Natural killer cell (primary cell): ENCODE results near the gene FHOD1. TPM values are rescaled to one million over a fixed set of nuclear protein-coding genes. Genes with fewer than 3 reads are reported as not detected.

Experiments used
- ATAC-seq, 3 donors: fragments of 150-1000 bp in 2 of 3; fragments of 200-7000 bp in 1 of 3; cut with Tn5 transposase; 1 replicate in 1 of 3; 2 replicates in 2 of 3; pipeline ENCODE4 v1.10.0; 2021; ENCODE audit warnings: mild to moderate bottlenecking in 2 of 3, moderate library complexity in 2 of 3
- DNase-seq, 2 donors: peaks; one replicate each; pipeline versions ENCODE4 v3.0.0 to v3.0.0-alpha.2; 2013 to 2021; ENCODE audit warnings: mixed read lengths in 1 of 2
- H3K27ac ChIP-seq: one replicate; pipeline ENCODE4 v1.5.1; 2013; ENCODE audit warnings: mild to moderate bottlenecking, low read length
- H3K27me3 ChIP-seq: one replicate; pipeline ENCODE4 v1.6.1; 2013; ENCODE audit warnings: low read length; ENCODE audit not compliant: control insufficient read depth, insufficient read depth
- H3K36me3 ChIP-seq: one replicate; pipeline ENCODE4 v1.6.1; 2013; ENCODE audit warnings: low read length; ENCODE audit not compliant: control insufficient read depth, insufficient read depth
- H3K4me1 ChIP-seq: one replicate; pipeline ENCODE4 v1.6.1; 2013; ENCODE audit warnings: low read length; ENCODE audit not compliant: control insufficient read depth, insufficient read depth
- H3K4me3 ChIP-seq: one replicate; pipeline ENCODE4 v1.5.1; 2013; ENCODE audit warnings: low read length
- H3K9me3 ChIP-seq: one replicate; pipeline ENCODE4 v1.6.1; 2013; ENCODE audit warnings: low read length; ENCODE audit not compliant: control insufficient read depth, insufficient read depth
- H3K27ac Mint-ChIP-seq, 2 donors: one replicate each; pipeline ENCODE4 v1.8.0; 2022; ENCODE audit warnings: mild to moderate bottlenecking in 2 of 2, mixed read lengths in 2 of 2, moderate library complexity in 1 of 2
- H3K27me3 Mint-ChIP-seq, 2 donors: one replicate each; pipeline ENCODE4 v1.8.0; 2022; ENCODE audit warnings: low read depth in 2 of 2, mixed read lengths in 2 of 2
- H3K36me3 Mint-ChIP-seq: one replicate; pipeline ENCODE4 v1.8.0; 2022; ENCODE audit warnings: mixed read lengths
- H3K4me1 Mint-ChIP-seq, 2 donors: one replicate each; pipeline ENCODE4 v1.8.0; 2022; ENCODE audit warnings: mixed read lengths in 2 of 2
- H3K4me3 Mint-ChIP-seq: one replicate; pipeline ENCODE4 v1.8.0; 2022; ENCODE audit warnings: mild to moderate bottlenecking, moderate library complexity, mixed read lengths
- H3K9me3 Mint-ChIP-seq, 2 donors: one replicate each; pipeline ENCODE4 v1.8.0; 2022; ENCODE audit warnings: mixed read lengths in 2 of 2
- WGBS: methylation state at CpG from one replicate; pipeline ENCODE4 v1.1.7; 2013; ENCODE audit warnings: missing lambda C conversion rate; ENCODE audit not compliant: insufficient coverage; 5-methylcytosine and 5-hydroxymethylcytosine counted together
- intact Hi-C: fragments of 100-400 bp; cut with micrococcal nuclease; formaldehyde crosslinking; loops from one replicate; pipeline ENCODE4 v1.14.2; 2022
- total RNA-seq, 4 donors: library from RNA; stranded (reverse); fragments of 120-200 nt in 1 of 4; gene quantifications; one replicate each; pipeline versions ENCODE4 v1.2.3 to v1.2.4, GENCODE V29; 2013 to 2022
- TF ChIP-seq, protein P1 (sequence below): fragments of 200-600 bp; IDR thresholded peaks from one replicate; pipeline ENCODE4 v1.8.0; 2022; ENCODE audit warnings: antibody characterized with exemption

FHOD1 gene
- total RNA-seq, 3 donors from 2014 or later (not counting 1 experiment from before 2014, with no cell fraction given), result 79.3 to 96.8 (median 89.2) TPM

DNA sequence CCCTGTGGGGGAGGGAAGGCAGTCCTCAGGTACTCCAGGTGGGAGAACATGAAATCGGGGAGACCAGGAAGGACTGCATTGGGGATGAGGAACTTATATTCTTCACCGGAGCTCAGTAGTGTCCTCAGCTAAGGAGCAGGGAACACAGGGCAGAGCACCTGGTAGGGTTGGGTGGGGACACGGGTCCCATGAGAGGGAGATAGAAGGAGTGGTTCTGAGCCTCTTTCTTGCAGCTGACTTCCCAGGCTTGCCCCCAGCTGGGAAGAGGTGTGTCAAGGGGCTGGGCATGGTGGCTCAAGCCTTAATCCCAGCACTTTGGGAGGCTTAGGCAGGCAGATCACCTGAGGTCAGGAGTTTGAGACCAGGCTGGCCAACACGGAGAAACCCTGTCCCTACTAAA, 2.1 kb downstream of the FHOD1 start:
- Mint-ChIP-seq H3K36me3 (no peaks in the 10 kb centered on the region), H3K9me3 (no peaks in the 10 kb centered on the region), H3K4me3 (peak overlapping the region; percentile 96), H3K27me3 (peaks cover 9 to 20% of the 10 kb centered on the region in 2 donors), H3K4me1 (peaks cover 33 to 64% of the 10 kb centered on the region in 2 donors), H3K27ac (peak overlapping the region; percentile 94 to 98)
- Histone ChIP-seq H3K27me3 (peaks cover 12% of the 10 kb centered on the region), H3K4me1 (peaks cover 57% of the 10 kb centered on the region), H3K27ac (peak overlapping the region; percentile 79), H3K4me3 (no peak overlapping the region), H3K9me3 (no peaks in the 10 kb centered on the region), H3K36me3 (no peaks in the 10 kb centered on the region)
- ATAC-seq, result no peak
- intact Hi-C loops, result no loop called here
- WGBS, result 40% methylated on average over 4 of the region's 4 CpGs
- no peak for DNase-seq
- TF ChIP-seq, protein P1, sequence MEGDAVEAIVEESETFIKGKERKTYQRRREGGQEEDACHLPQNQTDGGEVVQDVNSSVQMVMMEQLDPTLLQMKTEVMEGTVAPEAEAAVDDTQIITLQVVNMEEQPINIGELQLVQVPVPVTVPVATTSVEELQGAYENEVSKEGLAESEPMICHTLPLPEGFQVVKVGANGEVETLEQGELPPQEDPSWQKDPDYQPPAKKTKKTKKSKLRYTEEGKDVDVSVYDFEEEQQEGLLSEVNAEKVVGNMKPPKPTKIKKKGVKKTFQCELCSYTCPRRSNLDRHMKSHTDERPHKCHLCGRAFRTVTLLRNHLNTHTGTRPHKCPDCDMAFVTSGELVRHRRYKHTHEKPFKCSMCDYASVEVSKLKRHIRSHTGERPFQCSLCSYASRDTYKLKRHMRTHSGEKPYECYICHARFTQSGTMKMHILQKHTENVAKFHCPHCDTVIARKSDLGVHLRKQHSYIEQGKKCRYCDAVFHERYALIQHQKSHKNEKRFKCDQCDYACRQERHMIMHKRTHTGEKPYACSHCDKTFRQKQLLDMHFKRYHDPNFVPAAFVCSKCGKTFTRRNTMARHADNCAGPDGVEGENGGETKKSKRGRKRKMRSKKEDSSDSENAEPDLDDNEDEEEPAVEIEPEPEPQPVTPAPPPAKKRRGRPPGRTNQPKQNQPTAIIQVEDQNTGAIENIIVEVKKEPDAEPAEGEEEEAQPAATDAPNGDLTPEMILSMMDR, result no peak

DNA sequence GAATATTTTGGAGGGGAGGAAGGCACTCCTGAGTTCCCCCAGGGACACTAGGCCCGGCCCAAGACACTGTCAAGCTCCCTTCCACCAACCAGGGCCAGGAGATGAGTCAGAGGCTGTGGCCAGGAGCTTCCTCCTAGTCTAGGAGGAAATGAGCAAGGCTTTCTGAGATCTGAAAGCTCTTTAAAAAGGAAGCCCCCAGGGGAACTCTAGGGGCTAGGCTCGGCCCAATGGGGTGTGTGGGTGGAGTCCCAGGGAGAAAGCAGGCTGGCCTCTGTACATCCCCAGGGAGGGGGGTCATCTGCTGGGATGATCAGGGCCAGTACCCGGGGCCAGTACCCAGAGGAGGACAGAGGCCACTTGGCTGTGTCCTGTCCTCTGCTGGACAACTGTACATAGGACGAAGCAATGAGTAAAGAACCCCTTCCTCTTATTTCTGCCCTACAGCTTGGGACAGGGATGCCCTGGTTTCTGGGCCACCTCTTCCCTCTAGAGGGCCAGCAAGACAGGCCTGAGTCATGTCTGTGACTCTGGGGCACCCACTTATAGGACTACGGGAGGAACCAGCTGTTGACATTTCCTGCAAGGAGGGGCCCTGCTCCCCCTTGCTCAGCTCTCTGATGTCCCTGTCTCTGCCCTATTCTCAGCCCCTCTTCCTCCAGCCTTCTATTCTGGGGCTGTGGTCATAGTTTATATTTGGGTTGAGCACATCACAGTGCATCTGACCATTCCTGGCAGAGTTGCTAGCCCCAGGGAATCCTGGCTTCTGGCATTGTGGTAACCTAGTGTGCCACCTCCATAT, 2.7 kb downstream of the FHOD1 start:
- TF ChIP-seq, protein P1, result no peak
- no peaks in the 10 kb centered on the region for H3K36me3 Mint-ChIP-seq
- H3K9me3 Mint-ChIP-seq, result no peaks in the 10 kb centered on the region
- peak; percentile 66 to 89 for DNase-seq
- H3K36me3 ChIP-seq, result peaks cover 2% of the 10 kb centered on the region
- WGBS, result 9% methylated on average over 4 of the region's 5 CpGs
- peak overlapping the region; percentile 79 for H3K27ac ChIP-seq
- peaks cover 3 to 14% of the 10 kb centered on the region in 2 donors for H3K27me3 Mint-ChIP-seq
- peak overlapping the region; percentile 96 for H3K4me3 Mint-ChIP-seq
- H3K4me1 ChIP-seq, result peaks cover 57% of the 10 kb centered on the region
- peak; percentile 59 to 80 (median 65) for ATAC-seq
- H3K27me3 ChIP-seq, result peaks cover 6% of the 10 kb centered on the region
- peaks cover 37 to 66% of the 10 kb centered on the region in 2 donors for H3K4me1 Mint-ChIP-seq
- no peaks in the 10 kb centered on the region for H3K9me3 ChIP-seq
- H3K4me3 ChIP-seq, result no peak overlapping the region
- peak overlapping the region; percentile 94 to 98 for H3K27ac Mint-ChIP-seq
- intact Hi-C loops, result no loop called here

DNA sequence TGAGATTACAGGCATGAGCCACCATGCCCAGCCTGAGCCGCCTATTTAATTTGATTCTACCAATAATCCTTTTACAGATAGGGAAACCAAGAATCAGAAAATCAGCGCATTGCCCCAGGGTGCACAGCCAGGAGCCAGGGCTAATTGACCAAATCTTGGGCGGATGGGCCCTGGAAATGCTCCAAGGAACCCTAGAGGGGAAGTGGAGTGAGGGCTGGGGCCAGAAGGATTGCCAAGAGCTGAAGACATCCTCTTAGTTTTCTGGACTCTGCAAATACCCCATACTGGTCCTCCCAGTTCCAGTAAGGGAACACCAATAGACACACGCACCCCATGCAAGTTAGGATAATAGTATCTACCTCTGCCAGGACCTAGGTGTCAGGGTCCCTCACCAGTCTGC, 3.8 kb downstream of the FHOD1 start:
- Histone ChIP-seq H3K27me3 (no peaks in the 10 kb centered on the region), H3K9me3 (no peaks in the 10 kb centered on the region), H3K4me3 (no peak overlapping the region), H3K4me1 (peaks cover 48% of the 10 kb centered on the region), H3K36me3 (peaks cover 11% of the 10 kb centered on the region), H3K27ac (peak overlapping the region; percentile 79)
- 96% methylated on average over 4 of the region's 4 CpGs for whole genome bisulfite sequencing
- intact Hi-C loops, result no loop called here
- Mint-ChIP-seq H3K4me1 (peaks cover 39 to 64% of the 10 kb centered on the region in 2 donors), H3K27ac (peak overlapping the region; percentile 94 to 98), H3K36me3 (no peaks in the 10 kb centered on the region), H3K27me3 (peaks cover 0 to 9% of the 10 kb centered on the region in 2 donors), H3K9me3 (no peaks in the 10 kb centered on the region), H3K4me3 (no peak overlapping the region)
- ATAC-seq (no peak), DNase-seq (no peak)
- TF ChIP-seq, protein P1, result no peak
